ENCODE data around the gene ACIN1.

DNA sequence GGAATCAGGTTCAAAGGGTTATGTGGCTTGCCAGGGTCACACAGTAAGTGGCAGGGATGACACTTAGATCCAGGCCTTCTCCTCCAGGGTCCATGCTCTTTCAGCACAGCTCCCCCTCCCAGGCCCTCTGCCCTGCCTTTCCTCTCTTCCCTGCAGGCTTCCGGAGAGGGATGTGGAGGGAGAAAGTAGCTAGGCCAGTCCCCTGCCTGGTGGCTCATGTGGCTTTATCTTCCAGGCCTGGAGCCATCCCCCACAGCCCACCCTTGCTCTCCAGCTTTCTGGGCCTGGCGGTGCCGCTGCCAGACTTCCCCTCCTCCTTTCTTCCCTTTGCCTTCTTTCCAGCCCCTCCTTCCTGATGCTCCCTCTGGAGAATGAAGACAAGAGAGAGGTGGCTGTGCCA, 51.2 kb downstream of the ACIN1 start:
- TF ChIP-seq POLR2A (IDR thresholded peaks at IDR 0.05) = no peak
- TF ChIP-seq, protein P1, sequence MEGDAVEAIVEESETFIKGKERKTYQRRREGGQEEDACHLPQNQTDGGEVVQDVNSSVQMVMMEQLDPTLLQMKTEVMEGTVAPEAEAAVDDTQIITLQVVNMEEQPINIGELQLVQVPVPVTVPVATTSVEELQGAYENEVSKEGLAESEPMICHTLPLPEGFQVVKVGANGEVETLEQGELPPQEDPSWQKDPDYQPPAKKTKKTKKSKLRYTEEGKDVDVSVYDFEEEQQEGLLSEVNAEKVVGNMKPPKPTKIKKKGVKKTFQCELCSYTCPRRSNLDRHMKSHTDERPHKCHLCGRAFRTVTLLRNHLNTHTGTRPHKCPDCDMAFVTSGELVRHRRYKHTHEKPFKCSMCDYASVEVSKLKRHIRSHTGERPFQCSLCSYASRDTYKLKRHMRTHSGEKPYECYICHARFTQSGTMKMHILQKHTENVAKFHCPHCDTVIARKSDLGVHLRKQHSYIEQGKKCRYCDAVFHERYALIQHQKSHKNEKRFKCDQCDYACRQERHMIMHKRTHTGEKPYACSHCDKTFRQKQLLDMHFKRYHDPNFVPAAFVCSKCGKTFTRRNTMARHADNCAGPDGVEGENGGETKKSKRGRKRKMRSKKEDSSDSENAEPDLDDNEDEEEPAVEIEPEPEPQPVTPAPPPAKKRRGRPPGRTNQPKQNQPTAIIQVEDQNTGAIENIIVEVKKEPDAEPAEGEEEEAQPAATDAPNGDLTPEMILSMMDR (IDR thresholded peaks at IDR 0.05) = no peak
- no peak for TF ChIP-seq EP300 (IDR thresholded peaks at IDR 0.05)

Measured in tibial nerve (tissue), 4 donors.